CD4-positive, alpha-beta memory T cell (primary cell): ENCODE results near the gene CMTM3. TPM values are rescaled to one million over a fixed set of nuclear protein-coding genes. Genes with fewer than 3 reads are reported as not detected.
"Not testable (repeated sequence)": the region's sequence is repeated elsewhere in the genome, so short reads cannot be mapped to it uniquely, and the experiment has no call there.

ENCODE experiments used
- CTCF ChIA-PET: fragments of 350-600 bp; sonication (Branson Sonifier 250); formaldehyde crosslinking; loops from one replicate; lab custom pipeline; 2021; ENCODE audit warnings: inconsistent platforms; ENCODE audit not compliant: partially characterized antibody; lab: Charles Lee
- POLR2A ChIA-PET: fragments of 350-600 bp; sonication (Branson Sonifier 250); formaldehyde crosslinking; loops from one replicate; lab custom pipeline; 2021; ENCODE audit not compliant: partially characterized antibody; lab: Charles Lee
- DNase-seq, 5 donors: peaks; one replicate each; pipeline versions ENCODE4 v3.0.0 to v3.0.0-alpha.2; 2020 to 2022; ENCODE audit warnings: mixed read lengths in 1 of 5
- H3K27ac ChIP-seq: one replicate; pipeline ENCODE4 v1.7.0; 2013; ENCODE audit warnings: low read depth, low read length
- H3K27me3 ChIP-seq: 2 replicates; pipeline ENCODE4 v1.7.0; 2013; ENCODE audit warnings: mild to moderate bottlenecking, low read length, moderate library complexity; ENCODE audit not compliant: insufficient read depth
- H3K36me3 ChIP-seq: 2 replicates; pipeline ENCODE4 v1.7.0; 2013; ENCODE audit warnings: mild to moderate bottlenecking, low read length, moderate library complexity; ENCODE audit not compliant: insufficient read depth
- H3K4me1 ChIP-seq: 2 replicates; pipeline ENCODE4 v1.7.0; 2013; ENCODE audit warnings: mild to moderate bottlenecking, low read length, moderate library complexity; ENCODE audit not compliant: insufficient read depth
- H3K4me3 ChIP-seq, 2 donors: one replicate each; pipeline ENCODE4 v1.7.0; 2013; ENCODE audit warnings: low read length in 2 of 2, mild to moderate bottlenecking in 1 of 2
- H3K9me3 ChIP-seq, 2 donors: one replicate each; pipeline ENCODE4 v1.7.0; 2013; ENCODE audit warnings: low read length in 2 of 2, control low read depth in 1 of 2; ENCODE audit not compliant: control insufficient read depth in 1 of 2
- H3K27ac Mint-ChIP-seq, 7 donors: one replicate each; pipeline ENCODE4 v1.8.0; 2020 to 2021; ENCODE audit warnings: mixed read lengths in 7 of 7, mild to moderate bottlenecking in 6 of 7, inconsistent platforms in 3 of 7, moderate library complexity in 3 of 7
- H3K27me3 Mint-ChIP-seq, 2 donors: one replicate each; pipeline ENCODE4 v1.8.0; 2020 to 2021; ENCODE audit warnings: mixed read lengths in 2 of 2
- H3K36me3 Mint-ChIP-seq, 2 donors: one replicate each; pipeline ENCODE4 v1.8.0; 2020 to 2021; ENCODE audit warnings: mixed read lengths in 2 of 2, inconsistent platforms in 1 of 2, mild to moderate bottlenecking in 1 of 2
- H3K4me1 Mint-ChIP-seq, 4 donors: one replicate each; pipeline ENCODE4 v1.8.0; 2020 to 2021; ENCODE audit warnings: mixed read lengths in 4 of 4, mild to moderate bottlenecking in 1 of 4
- H3K4me3 Mint-ChIP-seq, 8 donors: one replicate each; pipeline ENCODE4 v1.8.0; 2020 to 2021; ENCODE audit warnings: mixed read lengths in 8 of 8, mild to moderate bottlenecking in 7 of 8, moderate library complexity in 6 of 8, inconsistent platforms in 3 of 8
- H3K9me3 Mint-ChIP-seq, 8 donors: one replicate each; pipeline ENCODE4 v1.8.0; 2020 to 2021; ENCODE audit warnings: mixed read lengths in 8 of 8, mild to moderate bottlenecking in 5 of 8, inconsistent platforms in 3 of 8, moderate library complexity in 1 of 8
- intact Hi-C: fragments of 100-400 bp; cut with micrococcal nuclease; formaldehyde crosslinking; loops from one replicate; pipeline ENCODE4 v1.15.1; 2023
- polyA plus RNA-seq, 2 donors: library from polyadenylated mRNA; unstranded; fragments of 300-500 nt; fragmentation: Illumina TruSeq; gene quantifications; one replicate each; pipeline ENCODE4 v1.2.3, GENCODE V29; 2021
- total RNA-seq, 2 experiments: library from RNA; stranded (reverse); gene quantifications; one replicate each; pipeline ENCODE4 v1.2.3, GENCODE V29; 2021

CMTM3 gene
- total and polyA plus RNA-seq, 4 experiments from 2014 or later = 74.2 to 105 (median 86.6) TPM

GRCh38 chr16:66611911-66612310 lies 7.4 kb downstream of the CMTM3 start:
- H3K27ac Mint-ChIP-seq, H3K4me3 ChIP-seq, H3K9me3 ChIP-seq, H3K9me3 Mint-ChIP-seq, DNase-seq, CTCF ChIA-PET, H3K27me3 ChIP-seq, H3K27ac ChIP-seq, POLR2A ChIA-PET, intact Hi-C loops, H3K4me3 Mint-ChIP-seq, H3K27me3 Mint-ChIP-seq: not testable (repeated sequence)
- Histone ChIP-seq H3K36me3 (peaks cover 48% of the 10 kb centered on the region), H3K4me1 (peaks cover 24% of the 10 kb centered on the region)
- Mint-ChIP-seq H3K4me1 (peaks cover 3 to 21% (median 12%) of the 10 kb centered on the region in 4 donors), H3K36me3 (peaks cover 13 to 34% of the 10 kb centered on the region in 2 donors)

- no peaks in the 10 kb centered on the region for H3K27me3 Mint-ChIP-seq
- no peak for DNase-seq
- H3K36me3 ChIP-seq = peaks cover 48% of the 10 kb centered on the region
- H3K4me3 ChIP-seq = no peak overlapping the region
- CTCF ChIA-PET = interaction anchor here (1.4 kb wide), 1 partner anchor 22 kb away, joined by 3 read pairs; no protein-coding TSS in a partner anchor
- H3K9me3 ChIP-seq = no peaks in the 10 kb centered on the region
- intact Hi-C loops = no loop called here
- H3K9me3 Mint-ChIP-seq = no peaks in the 10 kb centered on the region
- H3K27ac ChIP-seq = no peak overlapping the region
- no peak overlapping the region for H3K4me3 Mint-ChIP-seq
- POLR2A ChIA-PET = no interaction called here
- peaks cover 13 to 34% of the 10 kb centered on the region in 2 donors for H3K36me3 Mint-ChIP-seq
- H3K4me1 Mint-ChIP-seq = peaks cover 3 to 16% (median 9%) of the 10 kb centered on the region in 4 donors
- peak overlapping the region in 1 of 7 donors; percentile 75 for H3K27ac Mint-ChIP-seq
- H3K27me3 ChIP-seq = no peaks in the 10 kb centered on the region
- H3K4me1 ChIP-seq = peaks cover 18% of the 10 kb centered on the region
Observed at GRCh38 chr16:66612422-66612821, 7.9 kb downstream of the CMTM3 start.

GRCh38 chr16:66614161-66614802 lies 9.8 kb downstream of the CMTM3 start:
- H3K27me3 Mint-ChIP-seq = no peaks in the 10 kb centered on the region
- Histone ChIP-seq H3K27me3 (no peaks in the 10 kb centered on the region), H3K9me3 (no peaks in the 10 kb centered on the region), H3K4me1 (no peaks in the 10 kb centered on the region), H3K4me3 (no peak overlapping the region), H3K36me3 (peaks cover 42% of the 10 kb centered on the region), H3K27ac (no peak overlapping the region)
- peaks cover 13 to 29% of the 10 kb centered on the region in 2 donors for H3K36me3 Mint-ChIP-seq
- ChIA-PET CTCF (interaction anchor here (1.3 kb wide), 1 partner anchor 37 kb away, joined by 4 read pairs; no protein-coding TSS in a partner anchor), POLR2A (no interaction called here)
- intact Hi-C loops = no loop called here
- H3K9me3 Mint-ChIP-seq = no peaks in the 10 kb centered on the region
- H3K4me1 Mint-ChIP-seq = no peaks in the 10 kb centered on the region
- H3K4me3 Mint-ChIP-seq = no peak overlapping the region
- no peak overlapping the region for H3K27ac Mint-ChIP-seq
- DNase-seq = no peak

- no peak for DNase-seq
- intact Hi-C loops = no loop called here
- Histone ChIP-seq H3K9me3 (no peaks in the 10 kb centered on the region), H3K27ac (no peak overlapping the region), H3K4me1 (no peaks in the 10 kb centered on the region), H3K4me3 (no peak overlapping the region), H3K36me3 (peaks cover 23% of the 10 kb centered on the region), H3K27me3 (no peaks in the 10 kb centered on the region)
- Mint-ChIP-seq H3K36me3 (peaks cover 5 to 21% of the 10 kb centered on the region in 2 donors), H3K4me3 (no peak overlapping the region), H3K27me3 (no peaks in the 10 kb centered on the region), H3K4me1 (no peaks in the 10 kb centered on the region), H3K27ac (no peak overlapping the region), H3K9me3 (no peaks in the 10 kb centered on the region)
- ChIA-PET POLR2A (no interaction called here), CTCF (no interaction called here)
Observed at GRCh38 chr16:66616169-66616568, 11.7 kb downstream of the CMTM3 start.

- CTCF ChIA-PET = interaction anchor here (2.7 kb wide), 1 partner anchor 8 kb away, joined by 16 read pairs; no protein-coding TSS in a partner anchor
- no peaks in the 10 kb centered on the region for H3K9me3 ChIP-seq
Observed at GRCh38 chr16:66616592-66616991, 12.1 kb downstream of the CMTM3 start.

GRCh38 chr16:66617010-66617434 lies 12.5 kb downstream of the CMTM3 start:
- no peaks in the 10 kb centered on the region for H3K27me3 Mint-ChIP-seq
- H3K9me3 Mint-ChIP-seq = no peaks in the 10 kb centered on the region
- no peaks in the 10 kb centered on the region for H3K9me3 ChIP-seq
- no peaks in the 10 kb centered on the region for H3K27me3 ChIP-seq
- H3K36me3 ChIP-seq = peaks cover 15% of the 10 kb centered on the region
- intact Hi-C loops = no loop called here
- peaks cover 0 to 15% of the 10 kb centered on the region in 2 donors for H3K36me3 Mint-ChIP-seq
- ChIA-PET POLR2A (interaction anchor here (0.6 to 0.7 kb wide), 2 partner anchors 13 to 254 kb away, joined by 3 read pairs; no protein-coding TSS in a partner anchor), CTCF (interaction anchor here (2.7 kb wide), 1 partner anchor 9 kb away, joined by 16 read pairs; no protein-coding TSS in a partner anchor)
- H3K4me1 Mint-ChIP-seq = no peaks in the 10 kb centered on the region
- H3K27ac ChIP-seq = no peak overlapping the region
- no peak overlapping the region for H3K4me3 Mint-ChIP-seq
- no peaks in the 10 kb centered on the region for H3K4me1 ChIP-seq
- no peak for DNase-seq
- H3K27ac Mint-ChIP-seq = peak overlapping the region in 2 of 7 donors; percentile 15 to 25
- H3K4me3 ChIP-seq = no peak overlapping the region

More at GRCh38 chr16:66616592-66616991, 12.1 kb downstream of the CMTM3 start:
- Mint-ChIP-seq H3K27me3 (no peaks in the 10 kb centered on the region), H3K36me3 (peaks cover 1 to 17% of the 10 kb centered on the region in 2 donors), H3K27ac (no peak overlapping the region), H3K9me3 (no peaks in the 10 kb centered on the region), H3K4me1 (no peaks in the 10 kb centered on the region), H3K4me3 (no peak overlapping the region)
- no peaks in the 10 kb centered on the region for H3K4me1 ChIP-seq
- POLR2A ChIA-PET = interaction anchor here (0.6 to 0.7 kb wide), 2 partner anchors 13 to 254 kb away, joined by 3 read pairs; no protein-coding TSS in a partner anchor
- no peak overlapping the region for H3K27ac ChIP-seq
- no peak overlapping the region for H3K4me3 ChIP-seq
- intact Hi-C loops = no loop called here
- DNase-seq = no peak
- H3K27me3 ChIP-seq = no peaks in the 10 kb centered on the region
- H3K36me3 ChIP-seq = peaks cover 19% of the 10 kb centered on the region

GRCh38 chr16:66617728-66618127 lies 13.2 kb downstream of the CMTM3 start:
- POLR2A ChIA-PET = interaction anchor here (1.1 kb wide), 1 partner anchor 14 kb away, joined by 4 read pairs; the partner anchor contains the start of gene CMTM3
- no peaks in the 10 kb centered on the region for H3K4me1 Mint-ChIP-seq

More at GRCh38 chr16:66617728-66618127, 13.2 kb downstream of the CMTM3 start:
- Histone ChIP-seq H3K9me3 (no peaks in the 10 kb centered on the region), H3K27ac (no peak overlapping the region), H3K4me1 (no peaks in the 10 kb centered on the region), H3K27me3 (no peaks in the 10 kb centered on the region), H3K4me3 (no peak overlapping the region), H3K36me3 (peaks cover 10% of the 10 kb centered on the region)
- H3K27ac Mint-ChIP-seq = peak overlapping the region in 2 of 7 donors; percentile 24 to 64
- no peaks in the 10 kb centered on the region for H3K27me3 Mint-ChIP-seq
- intact Hi-C loops = no loop called here
- H3K4me3 Mint-ChIP-seq = no peak overlapping the region
- H3K9me3 Mint-ChIP-seq = no peaks in the 10 kb centered on the region
- DNase-seq = no peak
- H3K36me3 Mint-ChIP-seq = peaks cover 0 to 12% of the 10 kb centered on the region in 2 donors
- CTCF ChIA-PET = interaction anchor here (1.3 to 2.7 kb wide), 2 partner anchors 10 to 34 kb away, joined by 3 to 16 read pairs; no protein-coding TSS in a partner anchor
